ENCODE measurements around the gene MTR.

GRCh38 chr1:236921610-236922009 is 126.5 kb downstream of the MTR start:
- TF ChIP-seq, protein P1, sequence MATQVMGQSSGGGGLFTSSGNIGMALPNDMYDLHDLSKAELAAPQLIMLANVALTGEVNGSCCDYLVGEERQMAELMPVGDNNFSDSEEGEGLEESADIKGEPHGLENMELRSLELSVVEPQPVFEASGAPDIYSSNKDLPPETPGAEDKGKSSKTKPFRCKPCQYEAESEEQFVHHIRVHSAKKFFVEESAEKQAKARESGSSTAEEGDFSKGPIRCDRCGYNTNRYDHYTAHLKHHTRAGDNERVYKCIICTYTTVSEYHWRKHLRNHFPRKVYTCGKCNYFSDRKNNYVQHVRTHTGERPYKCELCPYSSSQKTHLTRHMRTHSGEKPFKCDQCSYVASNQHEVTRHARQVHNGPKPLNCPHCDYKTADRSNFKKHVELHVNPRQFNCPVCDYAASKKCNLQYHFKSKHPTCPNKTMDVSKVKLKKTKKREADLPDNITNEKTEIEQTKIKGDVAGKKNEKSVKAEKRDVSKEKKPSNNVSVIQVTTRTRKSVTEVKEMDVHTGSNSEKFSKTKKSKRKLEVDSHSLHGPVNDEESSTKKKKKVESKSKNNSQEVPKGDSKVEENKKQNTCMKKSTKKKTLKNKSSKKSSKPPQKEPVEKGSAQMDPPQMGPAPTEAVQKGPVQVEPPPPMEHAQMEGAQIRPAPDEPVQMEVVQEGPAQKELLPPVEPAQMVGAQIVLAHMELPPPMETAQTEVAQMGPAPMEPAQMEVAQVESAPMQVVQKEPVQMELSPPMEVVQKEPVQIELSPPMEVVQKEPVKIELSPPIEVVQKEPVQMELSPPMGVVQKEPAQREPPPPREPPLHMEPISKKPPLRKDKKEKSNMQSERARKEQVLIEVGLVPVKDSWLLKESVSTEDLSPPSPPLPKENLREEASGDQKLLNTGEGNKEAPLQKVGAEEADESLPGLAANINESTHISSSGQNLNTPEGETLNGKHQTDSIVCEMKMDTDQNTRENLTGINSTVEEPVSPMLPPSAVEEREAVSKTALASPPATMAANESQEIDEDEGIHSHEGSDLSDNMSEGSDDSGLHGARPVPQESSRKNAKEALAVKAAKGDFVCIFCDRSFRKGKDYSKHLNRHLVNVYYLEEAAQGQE (IDR thresholded peaks at IDR 0.05; ENCODE audit: insufficient read depth in 1 of 2, low read depth in 2 of 2, low read length in 2 of 2), result no peak
- no peak for TF ChIP-seq POLR2AphosphoS5 (IDR thresholded peaks at IDR 0.05; ENCODE audit: low read depth, low read length)
- TF ChIP-seq TAF1 (IDR thresholded peaks at IDR 0.05; ENCODE audit: borderline replicate concordance, insufficient read depth, low read length), result no peak

Data from PFSK-1 (cell line).